H4 (cell line): ENCODE measurements around the gene SNAPIN. TPM values are rescaled to one million over a fixed set of nuclear protein-coding genes. Genes with fewer than 3 reads are reported as not detected.

ENCODE experiments used
- DNase-seq: peaks from one replicate; pipeline ENCODE4 v3.0.0-alpha.2; 2015; ENCODE audit warnings: low spot score
- total RNA-seq: library from RNA; depleted of rRNA; stranded (reverse); fragments of >200 nt; shearing (Covaris generic); gene quantifications from 2 replicates; pipeline ENCODE4 v1.2.3, GENCODE V29; 2014

The SNAPIN gene
- total RNA-seq, 1 experiment from 2014 or later = 98.7 TPM

GRCh38 chr1:153678519-153679336 is 20.2 kb downstream of the SNAPIN start, which contains the start of gene NPR1:
Gene NPR1 (plus strand): TSS chr1:153678688. CDS start chr1:153679109, 421 bp downstream.
- DNase-seq = no peak

- no peak for DNase-seq
These were observed 21.0 kb downstream of the SNAPIN start for GRCh38 chr1:153679337-153680119.

- no peak for DNase-seq
These were observed 21.6 kb downstream of the SNAPIN start for GRCh38 chr1:153680120-153680403.

- no peak for DNase-seq
These were observed 24.2 kb downstream of the SNAPIN start for GRCh38 chr1:153682730-153683129.

GRCh38 chr1:153683854-153684253 is 25.4 kb downstream of the SNAPIN start:
- no peak for DNase-seq

- DNase-seq = no peak
These were observed 26.4 kb downstream of the SNAPIN start for GRCh38 chr1:153684892-153685291.

- DNase-seq = no peak
These were observed 27.2 kb downstream of the SNAPIN start for GRCh38 chr1:153685544-153686340.

GRCh38 chr1:153687346-153688125 is 29.0 kb downstream of the SNAPIN start:
- no peak for DNase-seq

GRCh38 chr1:153688276-153688675 is 29.8 kb downstream of the SNAPIN start:
- no peak for DNase-seq

- DNase-seq = no peak
These were observed 30.3 kb downstream of the SNAPIN start for GRCh38 chr1:153688736-153689328.

- no peak for DNase-seq
These were observed 35.0 kb downstream of the SNAPIN start for GRCh38 chr1:153693466-153693865.

GRCh38 chr1:153696741-153697140 is 38.2 kb downstream of the SNAPIN start:
- no peak for DNase-seq

- no peak for DNase-seq
These were observed 38.9 kb downstream of the SNAPIN start for GRCh38 chr1:153697191-153698019.

GRCh38 chr1:153698020-153698922 is 39.8 kb downstream of the SNAPIN start:
- no peak for DNase-seq

GRCh38 chr1:153698923-153699714 is 40.6 kb downstream of the SNAPIN start:
- peak; percentile 1 for DNase-seq

- DNase-seq = no peak
These were observed 41.3 kb downstream of the SNAPIN start for GRCh38 chr1:153699768-153700167.

GRCh38 chr1:153705484-153705883 is 47.0 kb downstream of the SNAPIN start:
- DNase-seq = no peak

GRCh38 chr1:153711026-153711425 is 52.5 kb downstream of the SNAPIN start:
- DNase-seq = no peak
